Measurements from ENCODE around the gene SFN.

SFN gene

DNA sequence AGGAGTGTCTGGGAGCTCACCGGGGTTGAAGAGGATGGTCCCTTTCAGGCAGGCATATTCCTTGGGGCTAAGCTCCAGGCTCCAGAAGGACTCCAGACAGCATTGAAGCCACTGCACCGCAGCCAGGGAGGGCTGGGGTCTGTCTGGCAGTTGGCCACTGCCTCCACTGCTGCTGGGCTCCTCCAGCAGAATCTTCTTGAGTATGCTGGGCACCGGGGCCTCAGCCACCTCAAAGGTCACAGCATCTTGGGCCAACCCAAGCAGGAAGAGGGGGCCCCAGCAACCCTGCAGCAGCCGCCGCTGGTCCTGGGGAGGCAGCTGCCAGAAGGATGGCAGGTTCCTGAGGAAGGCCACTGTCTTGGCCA is 50.4 kb downstream of the SFN start:
- DNase-seq (ENCODE audit: low read depth) = no peak

Measured in stromal cell of bone marrow (primary cell).